ENCODE results near the gene RIC1. TPM values are rescaled to one million over a fixed set of nuclear protein-coding genes. Genes with fewer than 3 reads are reported as not detected.

Gene RIC1
- total and polyA plus RNA-seq, 2 of the 8 experiments (the other 6 are each of a cell fraction or from before 2014, with no cell fraction given): 10.7 to 24.5 TPM

DNA sequence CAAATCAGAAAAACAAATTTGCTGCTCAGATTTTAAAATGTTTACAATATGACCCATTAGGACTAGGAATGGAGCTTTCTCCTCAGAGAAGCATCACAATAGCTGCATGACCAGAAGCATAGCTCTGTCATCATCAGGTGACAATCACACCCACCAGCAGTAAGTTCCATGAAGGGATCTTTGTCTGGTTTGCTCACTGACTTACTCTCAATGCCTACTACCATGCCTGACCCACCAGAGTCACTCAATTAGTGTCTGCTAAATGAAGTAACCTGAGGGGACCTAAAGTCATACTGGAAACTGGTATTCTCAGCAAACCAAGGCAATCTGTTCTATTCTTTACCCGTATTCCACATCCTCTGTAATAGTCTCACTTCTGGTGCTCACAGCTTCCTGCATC, 196.3 kb downstream of the RIC1 start:
- no peak overlapping the region for H4K91ac ChIP-seq (replicated peaks; ENCODE audit: insufficient read length, low read length)
- no peak overlapping the region for H3K27ac ChIP-seq (ENCODE audit: low read depth, low read length)
- 100% methylated on average over 1 of the region's 1 CpG; no CpG with 5 or more reads in 1 of the 2 experiments for WGBS, 2 experiments (ENCODE audit: extremely low coverage in 1 of 2, insufficient coverage in 1 of 2, insufficient read length in 1 of 2, insufficient replicate concordance in 2 of 2, low coverage in 1 of 2, low lambda C conversion rate in 2 of 2, missing lambda C conversion rate in 1 of 2)
- H3K4me1 ChIP-seq (replicated peaks in 1 of 4; ENCODE audit: control insufficient read depth in 3 of 4, insufficient read depth in 4 of 4, low read length in 3 of 4): no peaks in the 10 kb centered on the region
- H3K36me3 ChIP-seq (ENCODE audit: control insufficient read depth in 2 of 4, insufficient read depth in 4 of 4, low read length in 3 of 4): peaks cover 0 to 8% (median 4%) of the 10 kb centered on the region in 4 experiments; a peak in 3 of 8 replicates
- no peak overlapping the region for H4K8ac ChIP-seq (ENCODE audit: extremely low read depth, insufficient read depth, low read length)
- no peak overlapping the region for H2BK15ac ChIP-seq (ENCODE audit: low read length)
- H3K9ac ChIP-seq (replicated peaks in 1 of 4; ENCODE audit: extremely low read depth in 1 of 4, low read depth in 3 of 4, low read length in 3 of 4): no peak overlapping the region
- H2BK12ac ChIP-seq (ENCODE audit: low read depth, low read length): no peak overlapping the region
- no peaks in the 10 kb centered on the region for H3K27me3 ChIP-seq (replicated peaks in 1 of 4; ENCODE audit: control insufficient read depth in 3 of 4, extremely low read depth in 1 of 4, insufficient read depth in 3 of 4, low read length in 3 of 4)
- H3K23ac ChIP-seq (ENCODE audit: insufficient read length): no peak overlapping the region
- H3K4me3 ChIP-seq (ENCODE audit: extremely low read depth in 1 of 4, insufficient read depth in 2 of 4, low read depth in 3 of 4, low read length in 4 of 4): no peak overlapping the region
- no peak overlapping the region for H2BK120ac ChIP-seq (replicated peaks; ENCODE audit: low read depth, low read length)
- DNase-seq (ENCODE audit: low read depth in 1 of 2, low spot score in 2 of 2): no peak
- H3K23me2 ChIP-seq (ENCODE audit: low read depth, low read length): no peaks in the 10 kb centered on the region
- no peak overlapping the region for H3K14ac ChIP-seq (ENCODE audit: insufficient read length)
- no peak for FAIRE-seq
- no peaks in the 10 kb centered on the region for H3K79me2 ChIP-seq (ENCODE audit: control insufficient read depth in 1 of 2, insufficient read depth in 2 of 2, low read length in 2 of 2)
- H3K79me1 ChIP-seq (ENCODE audit: low read depth, low read length): no peaks in the 10 kb centered on the region
- no peak overlapping the region for H3K18ac ChIP-seq (ENCODE audit: extremely low read depth, low read length)
- peaks cover 1 to 3% of the 10 kb centered on the region in 2 experiments for H4K20me1 ChIP-seq (replicated peaks in 1 of 2; ENCODE audit: control insufficient read depth in 1 of 2, insufficient read depth in 2 of 2, low read length in 2 of 2)
- no peak overlapping the region for H4K5ac ChIP-seq (ENCODE audit: insufficient read length, low read depth, low read length)
- ChIA-PET CTCF (ENCODE audit: partially characterized antibody) (interaction anchor here (0.5 to 1.7 kb wide), 2 partner anchors 61 to 769 kb away, joined by 3 to 4 read pairs; no protein-coding TSS in a partner anchor), POLR2A (ENCODE audit: partially characterized antibody) (no interaction called here)
- H2AFZ ChIP-seq (ENCODE audit: low read length): no peak overlapping the region
- H2AK5ac ChIP-seq (ENCODE audit: low read depth, low read length): no peak overlapping the region
- H3K4me2 ChIP-seq (ENCODE audit: insufficient read depth in 1 of 2, low read depth in 2 of 2, low read length in 2 of 2): no peak overlapping the region
- TF ChIP-seq KDM1A (IDR thresholded peaks at IDR 0.05; ENCODE audit: borderline replicate concordance, low read length): no peak
- TF ChIP-seq FOSL1 (IDR thresholded peaks at IDR 0.05; ENCODE audit: insufficient read depth, low read depth, low read length): no peak
- TF ChIP-seq GTF2F1 (IDR thresholded peaks at IDR 0.05; ENCODE audit: borderline replicate concordance, low read depth, low read length): no peak
- TF ChIP-seq POLR2AphosphoS5 (IDR thresholded peaks at IDR 0.05; ENCODE audit: low read depth, low read length): no peak
- TF ChIP-seq TEAD4 (IDR thresholded peaks at IDR 0.05; ENCODE audit: low read depth, low read length): no peak
- TF ChIP-seq SAP30 (IDR thresholded peaks at IDR 0.05; ENCODE audit: insufficient read depth, insufficient replicate concordance, low read length): no peak
- TF ChIP-seq SP2 (IDR thresholded peaks at IDR 0.05; ENCODE audit: low read length): no peak
- no peak for TF ChIP-seq NRF1 (IDR thresholded peaks at IDR 0.05; ENCODE audit: low read depth, low read length)
- H3K4ac ChIP-seq (replicated peaks; ENCODE audit: insufficient read length, low read depth, low read length): no peak overlapping the region
- no peak overlapping the region for H2BK5ac ChIP-seq (ENCODE audit: low read depth, low read length)
- no peaks in the 10 kb centered on the region for H3K9me3 ChIP-seq (ENCODE audit: insufficient read depth in 2 of 2, low read depth in 1 of 2, low read length in 1 of 2)
- no peak overlapping the region for H3K56ac ChIP-seq (replicated peaks; ENCODE audit: insufficient read length, low read depth, low read length)
- H2BK20ac ChIP-seq (ENCODE audit: low read length): no peak overlapping the region
